ENCODE results near the gene NAP1L1.

DNA sequence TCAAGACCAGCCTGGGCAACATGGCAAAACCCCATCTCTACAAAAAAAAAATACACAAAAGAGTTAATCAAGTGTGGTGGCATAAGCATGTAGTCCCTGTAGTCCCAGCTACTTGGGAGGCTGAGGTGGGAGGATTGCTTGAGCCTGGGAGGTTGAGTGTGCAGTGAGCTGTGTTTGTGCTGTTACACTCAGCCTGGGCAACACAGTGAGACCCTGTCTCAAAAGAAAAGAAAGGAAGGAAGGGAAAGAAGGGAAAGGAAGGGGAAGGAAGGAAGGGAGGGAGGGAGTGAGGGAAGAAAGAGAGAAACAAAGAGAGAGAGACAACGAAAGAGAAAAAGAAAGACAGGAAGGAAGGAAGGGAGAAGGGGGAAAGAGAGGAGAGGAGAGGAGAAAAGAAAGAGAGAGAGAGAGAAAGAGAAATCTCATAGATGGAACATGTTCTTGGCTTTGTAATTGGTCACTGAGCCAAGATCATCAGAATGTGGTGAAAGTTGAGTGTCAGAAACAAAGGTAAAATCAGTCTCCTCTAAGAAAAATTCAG is 26.8 kb upstream of the NAP1L1 start:
- TF ChIP-seq, protein P1, sequence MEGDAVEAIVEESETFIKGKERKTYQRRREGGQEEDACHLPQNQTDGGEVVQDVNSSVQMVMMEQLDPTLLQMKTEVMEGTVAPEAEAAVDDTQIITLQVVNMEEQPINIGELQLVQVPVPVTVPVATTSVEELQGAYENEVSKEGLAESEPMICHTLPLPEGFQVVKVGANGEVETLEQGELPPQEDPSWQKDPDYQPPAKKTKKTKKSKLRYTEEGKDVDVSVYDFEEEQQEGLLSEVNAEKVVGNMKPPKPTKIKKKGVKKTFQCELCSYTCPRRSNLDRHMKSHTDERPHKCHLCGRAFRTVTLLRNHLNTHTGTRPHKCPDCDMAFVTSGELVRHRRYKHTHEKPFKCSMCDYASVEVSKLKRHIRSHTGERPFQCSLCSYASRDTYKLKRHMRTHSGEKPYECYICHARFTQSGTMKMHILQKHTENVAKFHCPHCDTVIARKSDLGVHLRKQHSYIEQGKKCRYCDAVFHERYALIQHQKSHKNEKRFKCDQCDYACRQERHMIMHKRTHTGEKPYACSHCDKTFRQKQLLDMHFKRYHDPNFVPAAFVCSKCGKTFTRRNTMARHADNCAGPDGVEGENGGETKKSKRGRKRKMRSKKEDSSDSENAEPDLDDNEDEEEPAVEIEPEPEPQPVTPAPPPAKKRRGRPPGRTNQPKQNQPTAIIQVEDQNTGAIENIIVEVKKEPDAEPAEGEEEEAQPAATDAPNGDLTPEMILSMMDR (IDR thresholded peaks at IDR 0.05), result no peak
- no peak for TF ChIP-seq POLR2AphosphoS5 (IDR thresholded peaks at IDR 0.05; ENCODE audit: low read depth, low read length)
- TF ChIP-seq SIN3A (IDR thresholded peaks at IDR 0.05; ENCODE audit: borderline replicate concordance, insufficient read depth, low read depth, low read length), result no peak

Measured in Panc1 (cell line).